Thyroid gland (tissue), 4 donors: ENCODE measurements around the gene ADAMTS2.

Experiments used
- CTCF ChIP-seq, 6 experiments: fragments of 200-600 bp in 3 of 6; fragments of 450-650 bp in 3 of 6; sonication (generic) in 3 of 6; IDR thresholded peaks; one replicate each; pipeline ENCODE4 v1.5.1; 2016 to 2019; ENCODE audit warnings: antibody characterized with exemption in 6 of 6, mild to moderate bottlenecking in 2 of 6, inconsistent platforms in 1 of 6, moderate library complexity in 1 of 6
- POLR2A ChIP-seq, 2 donors: fragments of 450-650 bp; IDR thresholded peaks; one replicate each; pipeline ENCODE4 v1.6.1; 2017; ENCODE audit warnings: antibody characterized with exemption in 2 of 2, mild to moderate bottlenecking in 2 of 2, moderate library complexity in 1 of 2

- no peak for TF ChIP-seq CTCF (IDR thresholded peaks at IDR 0.05)
- TF ChIP-seq POLR2A (IDR thresholded peaks at IDR 0.05) = no peak
These were observed 54.4 kb downstream of the ADAMTS2 start for GRCh38 chr5:179290681-179291540.
